A673 (cell line): ENCODE data around the gene KIF26B. TPM values are rescaled to one million over a fixed set of nuclear protein-coding genes. Genes with fewer than 3 reads are reported as not detected.

Experiments
- BruUV-seq: library from RNA; stranded (reverse); fragments of 400-500 nt; replicated peaks from 2 replicates; lab custom pipeline; 2021; lab: Mats Ljungman, UMichigan
- CTCF ChIA-PET: fragments of 300-600 bp; sonication (Branson Sonifier 250); formaldehyde crosslinking; loops from one replicate; lab custom pipeline; 2022; ENCODE audit warnings: antibody characterized with exemption; lab: Charles Lee
- POLR2A ChIA-PET: fragments of 300-600 bp; sonication (Branson Sonifier 250); formaldehyde crosslinking; loops from one replicate; lab custom pipeline; 2022; ENCODE audit warnings: antibody characterized with exemption; ENCODE audit not compliant: low non-redundant PET; lab: Charles Lee
- DNase-seq: peaks from one replicate; pipeline ENCODE4 v3.0.0-alpha.2; 2015; ENCODE audit warnings: low spot score
- H3K27ac ChIP-seq: fragments of 200-600 bp; sonication (generic); 2 replicates; pipeline ENCODE4 v1.5.1; 2016; ENCODE audit warnings: mixed run types, low read depth, mild to moderate bottlenecking, mixed read lengths, antibody characterized with exemption, low read length; ENCODE audit not compliant: poor library complexity, severe bottlenecking
- H3K27me3 ChIP-seq: fragments of 200-600 bp; sonication (generic); replicated peaks from 2 replicates; pipeline ENCODE4 v1.6.1; 2017; ENCODE audit warnings: mixed run types, low read depth, mild to moderate bottlenecking, mixed read lengths, antibody characterized with exemption, low read length; ENCODE audit not compliant: insufficient read depth, poor library complexity
- H3K36me3 ChIP-seq: fragments of 200-600 bp; sonication (generic); 2 replicates; pipeline ENCODE4 v1.6.1; 2016; ENCODE audit warnings: mixed run types, mild to moderate bottlenecking, mixed read lengths, antibody characterized with exemption, low read length; ENCODE audit not compliant: insufficient read depth, poor library complexity, severe bottlenecking
- H3K4me1 ChIP-seq: fragments of 200-600 bp; sonication (generic); 2 replicates; pipeline ENCODE4 v1.6.1; 2017; ENCODE audit warnings: mixed run types, mild to moderate bottlenecking, mixed read lengths, antibody characterized with exemption, low read length; ENCODE audit not compliant: insufficient read depth, poor library complexity, severe bottlenecking
- H3K4me3 ChIP-seq: fragments of 200-600 bp; sonication (generic); 2 replicates; pipeline ENCODE4 v1.5.1; 2016; ENCODE audit warnings: low read depth, mixed run types, mild to moderate bottlenecking, mixed read lengths, low read length; ENCODE audit not compliant: poor library complexity, severe bottlenecking
- H3K9me3 ChIP-seq: fragments of 200-600 bp; sonication (generic); 2 replicates; pipeline ENCODE4 v1.6.1; 2016; ENCODE audit warnings: mixed run types, low read depth, mild to moderate bottlenecking, mixed read lengths, antibody characterized with exemption, low read length; ENCODE audit not compliant: poor library complexity, severe bottlenecking
- CTCF ChIP-seq: fragments of 300-800, 200-600 bp; sonication (generic); conservative IDR thresholded peaks from 2 replicates; pipeline ENCODE4 v1.5.1; 2017; ENCODE audit warnings: low read depth, mild to moderate bottlenecking, antibody characterized with exemption, low read length, moderate library complexity, mixed read lengths
- EZH2 ChIP-seq: fragments of 200-600 bp; sonication (generic); IDR thresholded peaks from 2 replicates; pipeline ENCODE4 v1.6.1; 2017; ENCODE audit warnings: borderline replicate concordance, low read depth, mild to moderate bottlenecking, mixed read lengths, antibody characterized with exemption, low read length; ENCODE audit not compliant: poor library complexity, severe bottlenecking
- intact Hi-C: fragments of 100-400 bp; cut with micrococcal nuclease; formaldehyde crosslinking; loops from one replicate; pipeline ENCODE4 v1.10.0; 2022; ENCODE audit not compliant: unreplicated experiment
- total RNA-seq: library from RNA; stranded (reverse); gene quantifications from 2 replicates; pipeline ENCODE4 v1.2.3, GENCODE V29; 2021

Gene KIF26B
- total RNA-seq, 1 experiment from 2014 or later, result not detected

GRCh38 chr1:245687636-245688535 lies 533.1 kb downstream of the KIF26B start:
- H3K36me3 ChIP-seq, result no peaks in the 10 kb centered on the region
- H3K9me3 ChIP-seq, result no peaks in the 10 kb centered on the region
- no peak for DNase-seq
- H3K4me1 ChIP-seq, result no peaks in the 10 kb centered on the region
- H3K4me3 ChIP-seq, result no peak overlapping the region
- CTCF ChIA-PET, result no interaction called here
- no TSS peak for BruUV-seq
- H3K27me3 ChIP-seq, result peaks cover 19% of the 10 kb centered on the region
- POLR2A ChIA-PET, result interaction anchor here (0.6 kb wide), 1 partner anchor 79 kb away, joined by 4 read pairs; no protein-coding TSS in a partner anchor
- intact Hi-C loops, result loop anchor here (10.0 kb wide), 1 partner anchor 533 kb away; the partner anchor contains the start of gene KIF26B
- TF ChIP-seq CTCF, result no peak
- no peak for TF ChIP-seq EZH2
- no peak overlapping the region for H3K27ac ChIP-seq

- CTCF ChIA-PET, result no interaction called here
These were observed 534.0 kb downstream of the KIF26B start for GRCh38 chr1:245688536-245689453.

More at GRCh38 chr1:245688536-245689453, 534.0 kb downstream of the KIF26B start:
- POLR2A ChIA-PET, result no interaction called here
- DNase-seq, result no peak
- Histone ChIP-seq H3K36me3 (no peaks in the 10 kb centered on the region), H3K27me3 (peaks cover 19% of the 10 kb centered on the region), H3K4me3 (no peak overlapping the region), H3K27ac (no peak overlapping the region), H3K4me1 (no peaks in the 10 kb centered on the region), H3K9me3 (no peaks in the 10 kb centered on the region)
- intact Hi-C loops, result loop anchor here (10.0 kb wide), 1 partner anchor 534 kb away; the partner anchor contains the start of gene KIF26B
- TF ChIP-seq CTCF, result no peak
- TF ChIP-seq EZH2, result no peak
- no TSS peak for BruUV-seq
